Ovary (tissue), 3 donors: ENCODE data around the gene TMEM214.

Source experiments
- CTCF ChIP-seq, 3 donors: fragments of 450-650 bp in 2 of 3; fragments of 200-600 bp in 1 of 3; IDR thresholded peaks; one replicate each; pipeline versions ENCODE4 v1.5.1 to v1.8.0; 2016 to 2022; ENCODE audit warnings: antibody characterized with exemption in 3 of 3, mild to moderate bottlenecking in 1 of 3
- EP300 ChIP-seq: sonication (generic); formaldehyde crosslinking; IDR thresholded peaks from one replicate; pipeline ENCODE4 v1.6.1; 2017; ENCODE audit warnings: antibody characterized with exemption
- POLR2A ChIP-seq: fragments of 450-650 bp; IDR thresholded peaks from one replicate; pipeline ENCODE4 v1.6.1; 2017; ENCODE audit warnings: antibody characterized with exemption, mild to moderate bottlenecking, moderate library complexity
- donor health status: DM: no; HTN: no; CAD: no.

GRCh38 chr2:27039871-27040270 lies 7.1 kb downstream of the TMEM214 start:
- no peak for TF ChIP-seq POLR2A
- no peak for TF ChIP-seq CTCF (IDR thresholded peaks at IDR 0.05)
- no peak for TF ChIP-seq EP300
